ENCODE measurements around the gene ULK2. TPM values are rescaled to one million over a fixed set of nuclear protein-coding genes. Genes with fewer than 3 reads are reported as not detected.

Gene ULK2
- total RNA-seq, 1 experiment from 2014 or later: 12.7 TPM

GRCh38 chr17:19868079-19868395 is 301 bp upstream of the ULK2 start:
- Histone ChIP-seq H3K4me1 (ENCODE audit: control insufficient read depth in 1 of 2, insufficient read depth in 2 of 2, low read length in 2 of 2) (peaks cover 8 to 20% of the 10 kb centered on the region in 2 experiments; a peak in 2 of 4 replicates), H3K9me2 (ENCODE audit: insufficient read depth) (no peaks in the 10 kb centered on the region), H3K9me3 (ENCODE audit: control insufficient read depth in 1 of 2, insufficient read depth in 1 of 2, low read depth in 1 of 2, low read length in 2 of 2) (no peaks in the 10 kb centered on the region), H3K4me3 (replicated peaks in 1 of 2; ENCODE audit: low read depth in 1 of 2, low read length in 2 of 2) (0 out of 4 replicates have a peak overlapping the region, but pooled peaks of 1 of the 2 experiments have one; percentile 72), H2AFZ (ENCODE audit: low read depth, low read length, poor library complexity, severe bottlenecking) (peak overlapping the region; percentile 52), H3K27me3 (ENCODE audit: insufficient read depth, low read length) (no peaks in the 10 kb centered on the region), H4K20me1 (ENCODE audit: insufficient read depth) (no peaks in the 10 kb centered on the region; the same call in 1 of the 2 replicates), H3K4me2 (ENCODE audit: low read length) (peak overlapping the region; percentile 96), H3K9ac (ENCODE audit: low read length) (no peak overlapping the region), H3K79me2 (ENCODE audit: insufficient read depth, low read length) (no peaks in the 10 kb centered on the region), H3K36me3 (ENCODE audit: control insufficient read depth in 1 of 2, insufficient read depth in 2 of 2, low read length in 2 of 2) (no peaks in the 10 kb centered on the region), H3K27ac (ENCODE audit: low read depth, low read length) (peak overlapping the region; percentile 82; the same call in 1 of the 2 replicates)
- no peak for DNase-seq (ENCODE audit: low read depth, low spot score)
- CTCF ChIA-PET: no interaction called here
- TF ChIP-seq CTCF (IDR thresholded peaks at IDR 0.05 in 2 of 3, conservative IDR thresholded peaks at IDR 0.05 in 1 of 3; ENCODE audit: borderline replicate concordance in 1 of 3, insufficient read depth in 1 of 3, low read depth in 2 of 3, low read length in 2 of 3) (no peak), POLR2A (IDR thresholded peaks at IDR 0.05; ENCODE audit: borderline replicate concordance, extremely low read depth, insufficient read depth, insufficient read length) (no peak)
- POLR2A ChIA-PET: no interaction called here
- no TSS peak for BruUV-seq (replicated peaks)
- RAD21 ChIA-PET (ENCODE audit: low non-redundant PET in 1 of 2, low total read pairs in 2 of 2, uncharacterized antibody in 2 of 2, unreplicated experiment in 2 of 2): no interaction called here
- intact Hi-C loops (cut with micrococcal nuclease): no loop called here
- no peak for ATAC-seq

- Histone ChIP-seq H3K9me3 (ENCODE audit: control insufficient read depth in 1 of 2, insufficient read depth in 1 of 2, low read depth in 1 of 2, low read length in 2 of 2) (no peaks in the 10 kb centered on the region), H2AFZ (ENCODE audit: low read depth, low read length, poor library complexity, severe bottlenecking) (peak overlapping the region; percentile 29), H3K4me1 (ENCODE audit: control insufficient read depth in 1 of 2, insufficient read depth in 2 of 2, low read length in 2 of 2) (peaks cover 8 to 20% of the 10 kb centered on the region in 2 experiments; a peak in 2 of 4 replicates), H3K36me3 (ENCODE audit: control insufficient read depth in 1 of 2, insufficient read depth in 2 of 2, low read length in 2 of 2) (no peaks in the 10 kb centered on the region), H3K27ac (ENCODE audit: low read depth, low read length) (peak overlapping the region; percentile 82), H3K27me3 (ENCODE audit: insufficient read depth, low read length) (no peaks in the 10 kb centered on the region), H3K4me2 (ENCODE audit: low read length) (peak overlapping the region; percentile 96), H4K20me1 (ENCODE audit: insufficient read depth) (no peaks in the 10 kb centered on the region; the same call in 1 of the 2 replicates), H3K79me2 (ENCODE audit: insufficient read depth, low read length) (no peaks in the 10 kb centered on the region), H3K4me3 (replicated peaks in 1 of 2; ENCODE audit: low read depth in 1 of 2, low read length in 2 of 2) (peak overlapping the region; percentile 51 to 72), H3K9ac (ENCODE audit: low read length) (peak overlapping the region; percentile 74), H3K9me2 (ENCODE audit: insufficient read depth) (no peaks in the 10 kb centered on the region)
- ChIA-PET POLR2A (no interaction called here), RAD21 (ENCODE audit: low non-redundant PET in 1 of 2, low total read pairs in 2 of 2, uncharacterized antibody in 2 of 2, unreplicated experiment in 2 of 2) (no interaction called here), CTCF (no interaction called here)
- ATAC-seq (peak; percentile 74), DNase-seq (ENCODE audit: low read depth, low spot score) (peak; percentile 16)
- BruUV-seq (replicated peaks): no TSS peak
- TF ChIP-seq CTCF (IDR thresholded peaks at IDR 0.05 in 2 of 3, conservative IDR thresholded peaks at IDR 0.05 in 1 of 3; ENCODE audit: borderline replicate concordance in 1 of 3, insufficient read depth in 1 of 3, low read depth in 2 of 3, low read length in 2 of 3) (peak in 1 of 3 experiments; percentile 37; a peak in 2 of 6 replicates), POLR2AphosphoS5 (IDR thresholded peaks at IDR 0.05; ENCODE audit: low read depth, low read length) (peak; percentile 40; the same call in 1 of the 2 replicates), SP1 (IDR thresholded peaks at IDR 0.05; ENCODE audit: low read depth) (no peak)
- intact Hi-C loops (cut with micrococcal nuclease): no loop called here
Measured at GRCh38 chr17:19867079-19867328, 732 bp downstream of the ULK2 start.
